Neuronal stem cell (in vitro differentiated cells): ENCODE data around the gene MUCL3.
A peak's percentile ranks its signal among the peaks of the same experiment; 100 is the strongest.
"Not testable (repeated sequence)": the region's sequence is repeated elsewhere in the genome, so short reads cannot be mapped to it uniquely, and the experiment has no call there.

Experiments
- DNase-seq: peaks from one replicate; pipeline ENCODE4 v3.0.0-alpha.2; 2013; ENCODE audit warnings: low spot score
- H2AFZ ChIP-seq: one replicate; pipeline ENCODE4 v1.6.1; 2013; ENCODE audit warnings: mild to moderate bottlenecking, low read length, inconsistent platforms
- H2AK5ac ChIP-seq: 2 replicates; pipeline ENCODE4 v1.6.1; 2013; ENCODE audit warnings: low read depth, mild to moderate bottlenecking, inconsistent platforms, low read length, moderate library complexity, mixed read lengths
- H2BK120ac ChIP-seq: 2 replicates; pipeline ENCODE4 v1.6.1; 2013; ENCODE audit warnings: low read depth, mild to moderate bottlenecking, inconsistent platforms, low read length, moderate library complexity, mixed read lengths
- H2BK12ac ChIP-seq: one replicate; pipeline ENCODE4 v1.6.1; 2013; ENCODE audit warnings: low read length, inconsistent platforms
- H2BK15ac ChIP-seq: 2 replicates; pipeline ENCODE4 v1.6.1; 2013; ENCODE audit warnings: mild to moderate bottlenecking, low read length, inconsistent platforms, mixed read lengths
- H2BK5ac ChIP-seq: one replicate; pipeline ENCODE4 v1.6.1; 2013; ENCODE audit warnings: inconsistent platforms, mild to moderate bottlenecking, low read length, moderate library complexity
- H3K14ac ChIP-seq: one replicate; pipeline ENCODE4 v1.6.1; 2013; ENCODE audit warnings: low read length, inconsistent platforms
- H3K18ac ChIP-seq: 2 replicates; pipeline ENCODE4 v1.6.1; 2013; ENCODE audit warnings: low read length, inconsistent platforms
- H3K23ac ChIP-seq: 2 replicates; pipeline ENCODE4 v1.6.1; 2013; ENCODE audit warnings: low read depth, mild to moderate bottlenecking, mixed read lengths, low read length, inconsistent platforms; ENCODE audit not compliant: poor library complexity
- H3K27ac ChIP-seq: replicated peaks from 3 replicates; pipeline ENCODE4 v1.5.1; 2013; ENCODE audit warnings: low read length, inconsistent platforms
- H3K27me3 ChIP-seq, 3 experiments: 2 replicates each; pipeline ENCODE4 v1.6.1; 2013; ENCODE audit warnings: low read length in 3 of 3, mild to moderate bottlenecking in 2 of 3, inconsistent platforms in 1 of 3, low read depth in 1 of 3, mixed read lengths in 1 of 3, moderate library complexity in 1 of 3; ENCODE audit not compliant: control insufficient read depth in 3 of 3, insufficient read depth in 3 of 3
- H3K36me3 ChIP-seq, 2 donors: replicated peaks in 1 of 2; 2 replicates each; pipeline ENCODE4 v1.6.1; 2013; ENCODE audit warnings: low read length in 2 of 2; ENCODE audit not compliant: control insufficient read depth in 2 of 2, insufficient read depth in 2 of 2
- H3K4ac ChIP-seq: 2 replicates; pipeline ENCODE4 v1.6.1; 2013; ENCODE audit warnings: inconsistent platforms, mild to moderate bottlenecking, low read length, moderate library complexity
- H3K4me1 ChIP-seq, 2 donors: 1 replicate in 1 of 2; 2 replicates in 1 of 2; pipeline ENCODE4 v1.6.1; 2013; ENCODE audit warnings: low read length in 2 of 2, low read depth in 1 of 2; ENCODE audit not compliant: control insufficient read depth in 2 of 2, insufficient read depth in 1 of 2
- H3K4me2 ChIP-seq: one replicate; pipeline ENCODE4 v1.6.1; 2013; ENCODE audit warnings: mild to moderate bottlenecking, low read length, inconsistent platforms; ENCODE audit not compliant: insufficient read depth, poor library complexity, severe bottlenecking
- H3K4me3 ChIP-seq, 2 donors: 2 replicates each; pipeline ENCODE4 v1.5.1; 2013; ENCODE audit warnings: low read length in 2 of 2, mild to moderate bottlenecking in 2 of 2, inconsistent platforms in 1 of 2, moderate library complexity in 1 of 2
- H3K79me1 ChIP-seq: one replicate; pipeline ENCODE4 v1.6.1; 2013; ENCODE audit warnings: low read depth, mild to moderate bottlenecking, inconsistent platforms, low read length, moderate library complexity
- H3K9ac ChIP-seq: one replicate; pipeline ENCODE4 v1.6.1; 2013; ENCODE audit warnings: mild to moderate bottlenecking, low read depth, low read length, inconsistent platforms; ENCODE audit not compliant: poor library complexity
- H3K9me3 ChIP-seq, 2 donors: replicated peaks in 1 of 2; 2 replicates each; pipeline versions ENCODE3 to v1.6.1; 2013; ENCODE audit warnings: low read length in 2 of 2, mild to moderate bottlenecking in 2 of 2, inconsistent platforms in 1 of 2, low read depth in 1 of 2, mixed read lengths in 1 of 2, moderate library complexity in 1 of 2; ENCODE audit not compliant: control insufficient read depth in 2 of 2, insufficient read depth in 1 of 2
- H4K8ac ChIP-seq: one replicate; pipeline ENCODE4 v1.6.1; 2013; ENCODE audit warnings: low read depth, mild to moderate bottlenecking, inconsistent platforms, low read length, moderate library complexity
- H4K91ac ChIP-seq: one replicate; pipeline ENCODE4 v1.6.1; 2013; ENCODE audit warnings: low read length, low read depth, mild to moderate bottlenecking, inconsistent platforms; ENCODE audit not compliant: poor library complexity
- WGBS, 2 donors: extraction: QIAGEN DNeasy Blood & Tissue Kit; methylation state at CpG; one replicate each; pipeline ENCODE4 v1.1.7; 2013; ENCODE audit warnings: missing lambda C conversion rate in 2 of 2, mixed read lengths in 1 of 2; ENCODE audit not compliant: insufficient read length in 2 of 2, insufficient replicate concordance in 1 of 2; ENCODE audit errors: extremely low coverage in 2 of 2; 5-methylcytosine and 5-hydroxymethylcytosine counted together

The MUCL3 gene

GRCh38 chr6:30918670-30919069 lies 22.1 kb upstream of the MUCL3 start:
- DNase-seq: no peak
- H3K18ac ChIP-seq: no peak overlapping the region
- H3K79me1 ChIP-seq: no peaks in the 10 kb centered on the region
- no CpG with 5 or more reads among the region's 8 CpGs for WGBS, 2 donors
- H3K23ac ChIP-seq: no peak overlapping the region
- H3K4me3 ChIP-seq: no peak overlapping the region
- no peak overlapping the region for H4K8ac ChIP-seq
- no peak overlapping the region for H4K91ac ChIP-seq
- H2BK5ac ChIP-seq: no peak overlapping the region
- H3K4me2 ChIP-seq: no peak overlapping the region
- no peak overlapping the region for H3K9ac ChIP-seq
- no peak overlapping the region for H2AK5ac ChIP-seq
- H2BK12ac ChIP-seq: no peak overlapping the region
- H3K36me3 ChIP-seq: peaks cover 40 to 75% of the 10 kb centered on the region in 2 donors
- peaks cover 5 to 12% of the 10 kb centered on the region in 2 donors for H3K4me1 ChIP-seq
- no peak overlapping the region for H2BK120ac ChIP-seq
- no peak overlapping the region for H2AFZ ChIP-seq
- H2BK15ac ChIP-seq: no peak overlapping the region
- H3K4ac ChIP-seq: no peak overlapping the region
- no peak overlapping the region for H3K14ac ChIP-seq
- no peaks in the 10 kb centered on the region for H3K27me3 ChIP-seq
- H3K27ac ChIP-seq: no peak overlapping the region
- no peaks in the 10 kb centered on the region for H3K9me3 ChIP-seq

GRCh38 chr6:30922447-30922852 lies 18.3 kb upstream of the MUCL3 start:
- Histone ChIP-seq H3K27me3 (no peaks in the 10 kb centered on the region), H3K4me1 (no peaks in the 10 kb centered on the region), H2BK12ac (no peak overlapping the region), H2BK5ac (no peak overlapping the region), H2AK5ac (no peak overlapping the region), H2BK120ac (no peak overlapping the region), H3K4ac (no peak overlapping the region), H3K14ac (no peak overlapping the region), H3K4me2 (no peak overlapping the region), H3K36me3 (peaks cover 49 to 91% of the 10 kb centered on the region in 2 donors), H4K8ac (no peak overlapping the region), H2BK15ac (no peak overlapping the region), H3K79me1 (no peaks in the 10 kb centered on the region), H3K27ac (no peak overlapping the region), H3K9ac (peak overlapping the region; percentile 14), H3K9me3 (no peaks in the 10 kb centered on the region), H3K18ac (no peak overlapping the region), H3K4me3 (peak overlapping the region in 1 of 2 donors; percentile 64), H4K91ac (no peak overlapping the region), H2AFZ (no peak overlapping the region), H3K23ac (no peak overlapping the region)
- no peak for DNase-seq
- no CpG with 5 or more reads among the region's 7 CpGs for WGBS, 2 donors

- not testable (repeated sequence) for H3K4ac ChIP-seq, H3K4me1 ChIP-seq, H3K9ac ChIP-seq, H3K27ac ChIP-seq, H3K9me3 ChIP-seq, H2BK120ac ChIP-seq, H2BK5ac ChIP-seq, H3K4me3 ChIP-seq, H3K79me1 ChIP-seq, H2BK15ac ChIP-seq, DNase-seq, H2AFZ ChIP-seq, H4K91ac ChIP-seq, H3K14ac ChIP-seq, H4K8ac ChIP-seq, H3K23ac ChIP-seq, H3K27me3 ChIP-seq, H2AK5ac ChIP-seq, H3K18ac ChIP-seq, H2BK12ac ChIP-seq, H3K4me2 ChIP-seq
- peaks cover 49 to 84% of the 10 kb centered on the region in 2 donors for H3K36me3 ChIP-seq
- WGBS, 2 donors: no CpG with 5 or more reads among the region's 9 CpGs
Measured at GRCh38 chr6:30924040-30924627, 16.6 kb upstream of the MUCL3 start.

GRCh38 chr6:30926644-30927043 lies 14.1 kb upstream of the MUCL3 start:
- Histone ChIP-seq H3K4ac (no peak overlapping the region), H3K27me3 (no peaks in the 10 kb centered on the region), H3K27ac (no peak overlapping the region), H2AFZ (no peak overlapping the region), H2AK5ac (no peak overlapping the region), H3K14ac (no peak overlapping the region), H3K4me1 (no peaks in the 10 kb centered on the region), H3K9me3 (peaks cover 4 to 13% of the 10 kb centered on the region in 2 donors), H3K36me3 (peaks cover 35 to 60% of the 10 kb centered on the region in 2 donors), H2BK15ac (no peak overlapping the region), H2BK5ac (no peak overlapping the region), H3K18ac (no peak overlapping the region), H3K4me2 (no peak overlapping the region), H3K79me1 (no peaks in the 10 kb centered on the region), H4K91ac (no peak overlapping the region), H2BK120ac (no peak overlapping the region), H4K8ac (no peak overlapping the region), H3K23ac (no peak overlapping the region), H3K4me3 (no peak overlapping the region), H3K9ac (no peak overlapping the region), H2BK12ac (no peak overlapping the region)
- no CpG with 5 or more reads among the region's 4 CpGs for WGBS, 2 donors
- no peak for DNase-seq
